HCT116 (cell line): ENCODE results near the gene RASGEF1C.

Source experiments
- RAD21 ChIP-seq: IDR thresholded peaks from 2 replicates; pipeline ENCODE4 v1.6.1; 2012; ENCODE audit warnings: low read depth, mild to moderate bottlenecking
- SIN3A ChIP-seq: IDR thresholded peaks from 2 replicates; pipeline ENCODE4 v1.6.1; 2012; ENCODE audit warnings: low read depth
- SRF ChIP-seq: IDR thresholded peaks from 2 replicates; pipeline ENCODE4 v1.6.1; 2012; ENCODE audit warnings: low read depth
- TF ChIP-seq, protein P1 (sequence below), 3 experiments: fragments of 200-600 bp in 1 of 3; sonication (generic) in 1 of 3; IDR thresholded peaks in 2 of 3; conservative IDR thresholded peaks in 1 of 3; 2 replicates each; pipeline ENCODE4 v1.5.1; 2012 to 2017; ENCODE audit warnings: low read depth in 2 of 3, low read length in 2 of 3, antibody characterized with exemption in 1 of 3, borderline replicate concordance in 1 of 3, control low read depth in 1 of 3, mild to moderate bottlenecking in 1 of 3, mixed read lengths in 1 of 3, mixed run types in 1 of 3, moderate library complexity in 1 of 3; ENCODE audit not compliant: insufficient read depth in 1 of 3

DNA sequence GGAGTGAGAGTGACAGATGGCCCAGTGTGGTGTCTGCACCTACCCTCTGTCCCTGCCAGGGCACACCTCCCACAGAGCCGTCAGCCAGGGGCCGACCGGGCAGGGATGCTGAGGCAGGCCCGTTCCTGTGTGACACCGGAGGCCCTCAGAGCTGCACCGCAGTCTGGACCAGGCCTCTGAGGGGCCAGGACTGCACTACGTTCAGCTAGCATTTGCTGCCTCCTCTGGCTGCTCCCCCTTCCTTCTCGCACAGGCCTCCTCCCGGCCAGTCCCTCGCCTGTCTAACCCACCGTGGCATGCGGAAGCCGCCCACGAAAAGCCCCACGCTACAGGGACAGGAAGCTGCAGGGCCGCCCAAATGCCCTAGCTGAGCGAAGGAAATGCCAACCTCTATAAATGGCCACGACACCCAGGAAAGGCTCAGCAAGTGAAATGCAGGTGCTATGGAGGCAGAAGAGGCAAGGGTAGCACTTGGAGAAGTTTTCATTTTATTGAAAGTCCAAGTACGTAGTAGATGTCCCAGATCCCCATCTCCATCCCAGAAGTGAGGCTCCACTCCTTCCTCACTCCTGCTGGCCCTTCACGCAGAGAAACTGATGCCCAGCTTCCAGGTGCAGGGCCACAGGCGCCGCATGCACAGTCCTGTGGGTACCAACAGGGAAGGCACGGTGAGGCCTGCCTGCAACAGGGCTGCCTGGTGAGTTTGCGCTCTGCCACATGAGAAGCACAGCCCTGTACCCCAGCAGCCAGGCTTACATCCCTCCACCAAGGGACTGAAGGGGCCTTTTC, 44.2 kb upstream of the RASGEF1C start:
- TF ChIP-seq SIN3A: no peak
- TF ChIP-seq, protein P1, sequence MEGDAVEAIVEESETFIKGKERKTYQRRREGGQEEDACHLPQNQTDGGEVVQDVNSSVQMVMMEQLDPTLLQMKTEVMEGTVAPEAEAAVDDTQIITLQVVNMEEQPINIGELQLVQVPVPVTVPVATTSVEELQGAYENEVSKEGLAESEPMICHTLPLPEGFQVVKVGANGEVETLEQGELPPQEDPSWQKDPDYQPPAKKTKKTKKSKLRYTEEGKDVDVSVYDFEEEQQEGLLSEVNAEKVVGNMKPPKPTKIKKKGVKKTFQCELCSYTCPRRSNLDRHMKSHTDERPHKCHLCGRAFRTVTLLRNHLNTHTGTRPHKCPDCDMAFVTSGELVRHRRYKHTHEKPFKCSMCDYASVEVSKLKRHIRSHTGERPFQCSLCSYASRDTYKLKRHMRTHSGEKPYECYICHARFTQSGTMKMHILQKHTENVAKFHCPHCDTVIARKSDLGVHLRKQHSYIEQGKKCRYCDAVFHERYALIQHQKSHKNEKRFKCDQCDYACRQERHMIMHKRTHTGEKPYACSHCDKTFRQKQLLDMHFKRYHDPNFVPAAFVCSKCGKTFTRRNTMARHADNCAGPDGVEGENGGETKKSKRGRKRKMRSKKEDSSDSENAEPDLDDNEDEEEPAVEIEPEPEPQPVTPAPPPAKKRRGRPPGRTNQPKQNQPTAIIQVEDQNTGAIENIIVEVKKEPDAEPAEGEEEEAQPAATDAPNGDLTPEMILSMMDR (IDR thresholded peaks at IDR 0.05 in 2 of 3, conservative IDR thresholded peaks at IDR 0.05 in 1 of 3; ENCODE audit: borderline replicate concordance in 1 of 3, insufficient read depth in 1 of 3, low read depth in 2 of 3, low read length in 2 of 3): no peak
- no peak for TF ChIP-seq RAD21
- TF ChIP-seq SRF: no peak
